HepG2 (cell line): ENCODE results near the gene ZNF207. TPM values are rescaled to one million over a fixed set of nuclear protein-coding genes. Genes with fewer than 3 reads are reported as not detected.

ENCODE experiments used
- ATAC-seq: fragments of 200-7000 bp; cut with Tn5 transposase; 3 replicates; pipeline ENCODE4 v1.9.1; 2020; ENCODE audit warnings: mild to moderate bottlenecking, moderate library complexity
- BruUV-seq: library from RNA; stranded (reverse); fragments of 400-500 nt; replicated peaks from 2 replicates; lab custom pipeline; 2021; lab: Mats Ljungman, UMichigan
- CTCF ChIA-PET: fragments of 300-600 bp; formaldehyde crosslinking; extraction: SDS; loops from one replicate; lab custom pipeline; 2021; ENCODE audit warnings: low total read pairs, inconsistent platforms, low intra/inter-chr PET ratio; lab: Yijun Ruan, JAX
- POLR2A ChIA-PET: fragments of 350-600 bp; sonication (Branson Sonifier 250); formaldehyde crosslinking; loops from one replicate; lab custom pipeline; 2020; ENCODE audit warnings: antibody characterized with exemption, inconsistent platforms; lab: Yijun Ruan, JAX
- DNase-seq: peaks from one replicate; pipeline ENCODE4 v3.0.0-alpha.2; 2015; ENCODE audit warnings: low spot score
- FAIRE-seq: peaks from 3 replicates; lab custom pipeline; 2011; peaks lifted over from hg19 to GRCh38; lab: Jason Lieb, UNC
- H2AFZ ChIP-seq: one replicate; pipeline ENCODE4 v1.6.1; 2011; ENCODE audit warnings: low read length, inconsistent platforms
- H3K27ac ChIP-seq: fragments of 300-600 bp; 3 replicates; pipeline ENCODE4 v1.8.0; 2011; ENCODE audit warnings: mixed run types, mild to moderate bottlenecking, mixed read lengths, low read length, inconsistent platforms; ENCODE audit not compliant: insufficient read depth; ENCODE audit errors: extremely low read length
- H3K27me3 ChIP-seq, 2 experiments: fragments of 200-600 bp in 1 of 2; 2 replicates in 1 of 2; 3 replicates in 1 of 2; pipeline versions ENCODE4 v1.6.0 to v1.8.0; 2011; ENCODE audit warnings: low read length in 2 of 2, mild to moderate bottlenecking in 2 of 2, moderate library complexity in 2 of 2, inconsistent platforms in 1 of 2; ENCODE audit not compliant: insufficient read depth in 2 of 2, control insufficient read depth in 1 of 2
- H3K36me3 ChIP-seq, 2 experiments: fragments of 200-600 bp in 1 of 2; replicated peaks in 1 of 2; 2 replicates in 1 of 2; 3 replicates in 1 of 2; pipeline versions ENCODE4 v1.5.1 to v1.8.0; 2011; ENCODE audit warnings: low read length in 2 of 2, inconsistent platforms in 1 of 2; ENCODE audit not compliant: insufficient read depth in 2 of 2, control insufficient read depth in 1 of 2
- H3K4me1 ChIP-seq: 2 replicates; pipeline ENCODE4 v1.5.1; 2012; ENCODE audit warnings: low read length, inconsistent platforms; ENCODE audit not compliant: insufficient read depth
- H3K4me2 ChIP-seq: 2 replicates; pipeline ENCODE4 v1.6.0; 2011; ENCODE audit warnings: low read depth, low read length, inconsistent platforms
- H3K4me3 ChIP-seq, 3 experiments: fragments of 200-600 bp in 1 of 3; sonication (generic), shearing (Covaris generic) in 1 of 3; replicated peaks in 1 of 3; 2 replicates each; pipeline ENCODE4 v1.5.1; 2011 to 2016; ENCODE audit warnings: low read length in 3 of 3, inconsistent platforms in 2 of 3, low read depth in 2 of 3, mild to moderate bottlenecking in 2 of 3, control low read depth in 1 of 3, mixed read lengths in 1 of 3; ENCODE audit not compliant: insufficient read depth in 1 of 3
- H3K79me2 ChIP-seq: one replicate; pipeline ENCODE4 v1.6.1; 2011; ENCODE audit warnings: low read length, inconsistent platforms; ENCODE audit not compliant: insufficient read depth
- H3K9ac ChIP-seq: 2 replicates; pipeline ENCODE4 v1.6.0; 2011; ENCODE audit warnings: mild to moderate bottlenecking, low read depth, low read length, inconsistent platforms; ENCODE audit not compliant: insufficient read depth
- H3K9me3 ChIP-seq: 2 replicates; pipeline ENCODE4 v1.5.1; 2012; ENCODE audit warnings: mild to moderate bottlenecking, low read length
- H4K20me1 ChIP-seq: 2 replicates; pipeline ENCODE4 v1.6.0; 2011; ENCODE audit warnings: inconsistent platforms, mild to moderate bottlenecking, low read length, moderate library complexity; ENCODE audit not compliant: insufficient read depth
- BCL6 ChIP-seq: IDR thresholded peaks from 2 replicates; pipeline ENCODE4 v1.6.1; 2016; ENCODE audit warnings: missing genetic modification reagents, missing compliant biosample characterization
- CENPX ChIP-seq: sonication (generic); formaldehyde crosslinking; IDR thresholded peaks from 2 replicates; pipeline ENCODE4 v1.9.0; 2021; ENCODE audit warnings: mild to moderate bottlenecking, missing genetic modification reagents, moderate library complexity
- ESRRA ChIP-seq: sonication (generic); formaldehyde crosslinking; IDR thresholded peaks from 2 replicates; pipeline ENCODE4 v1.5.1; 2020; ENCODE audit warnings: mild to moderate bottlenecking, low read depth, missing genetic modification reagents
- HBP1 ChIP-seq: IDR thresholded peaks from 2 replicates; pipeline ENCODE4 v1.6.1; 2016; ENCODE audit warnings: low read depth, control low read depth
- MNT ChIP-seq: fragments of 450-650 bp; IDR thresholded peaks from 2 replicates; pipeline ENCODE4 v1.6.1; 2016
- MTF1 ChIP-seq: sonication (generic); formaldehyde crosslinking; IDR thresholded peaks from 2 replicates; pipeline ENCODE4 v1.5.0; 2020; ENCODE audit warnings: missing genetic modification reagents
- NFE2L2 ChIP-seq: fragments of 150-350 bp; IDR thresholded peaks from 2 replicates; pipeline ENCODE4 v1.6.1; 2014; ENCODE audit warnings: low read length
- NR2F1 ChIP-seq, 2 experiments: fragments of 450-650 bp in 1 of 2; formaldehyde crosslinking in 1 of 2; IDR thresholded peaks; 2 replicates each; pipeline versions ENCODE4 v1.5.0 to v1.6.1; 2016 to 2020; ENCODE audit warnings: mild to moderate bottlenecking in 1 of 2, missing compliant biosample characterization in 1 of 2, missing genetic modification reagents in 1 of 2, moderate library complexity in 1 of 2
- SAFB2 ChIP-seq: sonication (generic); formaldehyde crosslinking; IDR thresholded peaks from 2 replicates; pipeline ENCODE4 v1.5.1; 2020; ENCODE audit warnings: missing genetic modification reagents, low read depth, mild to moderate bottlenecking, borderline replicate concordance
- ZFP62 ChIP-seq: sonication (generic); formaldehyde crosslinking; IDR thresholded peaks from 2 replicates; pipeline ENCODE4 v1.4.0; 2020; ENCODE audit warnings: missing genetic modification reagents
- ZFP90 ChIP-seq: sonication (generic); formaldehyde crosslinking; IDR thresholded peaks from 2 replicates; pipeline ENCODE4 v1.8.0; 2022; ENCODE audit warnings: missing genetic modification reagents, mild to moderate bottlenecking, inconsistent platforms, borderline replicate concordance
- ZSCAN30 ChIP-seq: sonication (generic); formaldehyde crosslinking; IDR thresholded peaks from 2 replicates; pipeline ENCODE4 v1.5.0; 2020; ENCODE audit warnings: mild to moderate bottlenecking, missing genetic modification reagents
- WGBS: methylation state at CpG from one replicate; pipeline ENCODE4 v1.1.6; 2017; ENCODE audit warnings: low lambda C conversion rate; 5-methylcytosine and 5-hydroxymethylcytosine counted together
- in situ Hi-C: cut with HindIII; loops from 2 replicates; pipeline ENCODE4 v1.10.0; 2017; ENCODE audit warnings: low pct_unique_long_range_greater_than_20kb; ENCODE audit not compliant: extremely low pct_ligation_motif_present
- intact Hi-C: fragments of 100-400 bp; cut with micrococcal nuclease; formaldehyde crosslinking; loops from one replicate; pipeline ENCODE4 v1.10.0; 2022; ENCODE audit not compliant: unreplicated experiment
- polyA plus RNA-seq, 8 experiments: library from polyadenylated mRNA; depleted of rRNA in 3 of 8; stranded (reverse) in 7 of 8; unstranded in 1 of 8; fragments of >200 nt; fragmentation: Illumina TruSeq in 4 of 8; extraction: Trizol in 4 of 8; gene quantifications; 2 replicates each; pipeline versions ENCODE4 v1.2.1 to v1.2.3, GENCODE V29; 2011 to 2016; ENCODE audit warnings: low read depth in 4 of 8, missing spikeins in 1 of 8, mixed read lengths in 1 of 8; ENCODE audit not compliant: insufficient read depth in 1 of 8
- total RNA-seq, 5 experiments: library from RNA; depleted of rRNA; stranded (reverse); fragments of >200 nt; fragmentation: Illumina TruSeq; extraction: Trizol; gene quantifications; 2 replicates each; pipeline ENCODE4 v1.2.3, GENCODE V29; 2016; ENCODE audit warnings: low read depth in 1 of 5

Gene ZNF207
- total and polyA plus RNA-seq, 2 of the 13 experiments (the other 11 are each of a cell fraction or from before 2014, with no cell fraction given), result 150 to 164 TPM

GRCh38 chr17:32335687-32336086 lies 14.3 kb upstream of the ZNF207 start:
- no TSS peak for BruUV-seq
- Histone ChIP-seq H3K4me3 (no peak overlapping the region), H3K36me3 (peaks cover 5 to 23% of the 10 kb centered on the region in 2 experiments; a peak in 4 of 5 replicates), H2AFZ (no peak overlapping the region), H3K79me2 (no peaks in the 10 kb centered on the region), H3K27ac (no peak overlapping the region), H3K4me1 (peaks cover under 1% of the 10 kb centered on the region; the same call in 1 of the 2 replicates), H3K4me2 (no peak overlapping the region), H4K20me1 (no peaks in the 10 kb centered on the region), H3K9ac (no peak overlapping the region), H3K27me3 (no peaks in the 10 kb centered on the region), H3K9me3 (no peaks in the 10 kb centered on the region)
- CTCF ChIA-PET, result no interaction called here
- no peak for DNase-seq
- TF ChIP-seq ZFP90 (CRISPR knock-in tag) (no peak), ESRRA (CRISPR knock-in tag) (no peak), NR2F1 (CRISPR knock-in tag; IDR thresholded peaks at IDR 0.05) (no peak), ZFP62 (CRISPR knock-in tag) (no peak), CENPX (no peak), BCL6 (CRISPR knock-in tag) (no peak), MTF1 (CRISPR knock-in tag) (no peak), HBP1 (CRISPR knock-in tag) (no peak), MNT (no peak), NFE2L2 (no peak), SAFB2 (no peak), ZSCAN30 (CRISPR knock-in tag) (no peak)
- WGBS, result 93% methylated on average over 4 of the region's 4 CpGs
- FAIRE-seq, result no peak
- POLR2A ChIA-PET, result no interaction called here
- in situ Hi-C loops (no loop called here), intact Hi-C loops (no loop called here)
- ATAC-seq, result no peak
